ENCODE data around the gene IDNK. TPM values are rescaled to one million over a fixed set of nuclear protein-coding genes. Genes with fewer than 3 reads are reported as not detected.

Gene IDNK
- total RNA-seq, 2 experiments from 2014 or later = 8.2 to 9.0 TPM

- H3K4me3 Mint-ChIP-seq = no peak overlapping the region
- no peak for DNase-seq
- no peaks in the 10 kb centered on the region for H3K4me1 Mint-ChIP-seq
- H3K27me3 Mint-ChIP-seq = no peaks in the 10 kb centered on the region
- H3K9me3 Mint-ChIP-seq = no peaks in the 10 kb centered on the region
- no peak overlapping the region for H3K27ac Mint-ChIP-seq
- ChIA-PET CTCF (interaction anchor here (2.4 kb wide), 1 partner anchor 19 kb away, joined by 6 read pairs; no protein-coding TSS in a partner anchor), POLR2A (no interaction called here)
- H3K36me3 Mint-ChIP-seq (ENCODE audit: low read depth) = peaks cover 4% of the 10 kb centered on the region
Observed at GRCh38 chr9:83642793-83643192, 19.9 kb downstream of the IDNK start.

GRCh38 chr9:83646500-83647239, 23.7 kb downstream of the IDNK start:
- H3K27ac Mint-ChIP-seq = no peak overlapping the region
- peaks cover 10% of the 10 kb centered on the region for H3K36me3 Mint-ChIP-seq (ENCODE audit: low read depth)
- H3K4me3 Mint-ChIP-seq = no peak overlapping the region
- H3K27me3 Mint-ChIP-seq = no peaks in the 10 kb centered on the region
- POLR2A ChIA-PET = interaction anchor here (1.1 kb wide), 1 partner anchor 26 kb away, joined by 4 read pairs; no protein-coding TSS in a partner anchor
- H3K9me3 Mint-ChIP-seq = no peaks in the 10 kb centered on the region
- no peaks in the 10 kb centered on the region for H3K4me1 Mint-ChIP-seq
- CTCF ChIA-PET = interaction anchor here (7.5 kb wide), 1 partner anchor 26 kb away, joined by 60 read pairs; no protein-coding TSS in a partner anchor
- DNase-seq = no peak

- H3K36me3 Mint-ChIP-seq (ENCODE audit: low read depth) = peaks cover 27% of the 10 kb centered on the region
Observed at GRCh38 chr9:83649080-83649479, 26.1 kb downstream of the IDNK start.

GRCh38 chr9:83649515-83649914, 26.6 kb downstream of the IDNK start:
- H3K27ac Mint-ChIP-seq = no peak overlapping the region
- no peaks in the 10 kb centered on the region for H3K27me3 Mint-ChIP-seq
- POLR2A ChIA-PET = interaction anchor here (0.6 to 2.0 kb wide), 4 partner anchors 26 to 58 kb away, joined by 3 to 9 read pairs (median 6); partner anchors contain the start of genes IDNK and UBQLN1
- H3K36me3 Mint-ChIP-seq (ENCODE audit: low read depth) = peaks cover 32% of the 10 kb centered on the region
- DNase-seq = no peak
- peaks cover 5% of the 10 kb centered on the region for H3K4me1 Mint-ChIP-seq
- CTCF ChIA-PET = interaction anchor here (0.8 to 7.5 kb wide), 14 partner anchors 8 to 271 kb away, joined by 3 to 60 read pairs (median 4); partner anchors contain the start of genes IDNK and UBQLN1
- H3K4me3 Mint-ChIP-seq = no peak overlapping the region
- no peaks in the 10 kb centered on the region for H3K9me3 Mint-ChIP-seq

More at GRCh38 chr9:83649080-83649479, 26.1 kb downstream of the IDNK start:
- Mint-ChIP-seq H3K9me3 (no peaks in the 10 kb centered on the region), H3K27ac (no peak overlapping the region), H3K4me1 (peaks cover 5% of the 10 kb centered on the region), H3K4me3 (no peak overlapping the region), H3K27me3 (no peaks in the 10 kb centered on the region)
- CTCF ChIA-PET = interaction anchor here (0.5 to 7.5 kb wide), 14 partner anchors 8 to 272 kb away, joined by 3 to 60 read pairs (median 4); partner anchors contain the start of genes IDNK and UBQLN1
- POLR2A ChIA-PET = interaction anchor here (0.6 to 2.0 kb wide), 3 partner anchors 26 to 59 kb away, joined by 4 to 9 read pairs (median 7); partner anchors contain the start of genes IDNK and UBQLN1
- peak; percentile 75 for DNase-seq

- peaks cover 8% of the 10 kb centered on the region for H3K4me1 Mint-ChIP-seq
- H3K36me3 Mint-ChIP-seq (ENCODE audit: low read depth) = peaks cover 47% of the 10 kb centered on the region
- H3K4me3 Mint-ChIP-seq = no peak overlapping the region
- H3K9me3 Mint-ChIP-seq = no peaks in the 10 kb centered on the region
- ChIA-PET CTCF (interaction anchor here (0.7 to 7.5 kb wide), 5 partner anchors 10 to 318 kb away, joined by 3 to 60 read pairs (median 3); partner anchors contain the start of gene IDNK), POLR2A (no interaction called here)
- no peaks in the 10 kb centered on the region for H3K27me3 Mint-ChIP-seq
- DNase-seq = no peak
- H3K27ac Mint-ChIP-seq = no peak overlapping the region
Observed at GRCh38 chr9:83651558-83651957, 28.6 kb downstream of the IDNK start.

- no peaks in the 10 kb centered on the region for H3K9me3 Mint-ChIP-seq
- DNase-seq = no peak
- H3K27me3 Mint-ChIP-seq = no peaks in the 10 kb centered on the region
- CTCF ChIA-PET = interaction anchor here (7.5 kb wide), 1 partner anchor 32 kb away, joined by 60 read pairs; no protein-coding TSS in a partner anchor
- no peak overlapping the region for H3K4me3 Mint-ChIP-seq
- peaks cover 8% of the 10 kb centered on the region for H3K4me1 Mint-ChIP-seq
- POLR2A ChIA-PET = no interaction called here
- no peak overlapping the region for H3K27ac Mint-ChIP-seq
- peaks cover 47% of the 10 kb centered on the region for H3K36me3 Mint-ChIP-seq (ENCODE audit: low read depth)
Observed at GRCh38 chr9:83652433-83652832, 29.5 kb downstream of the IDNK start.

GRCh38 chr9:83655433-83655832, 32.5 kb downstream of the IDNK start:
- no peaks in the 10 kb centered on the region for H3K27me3 Mint-ChIP-seq
- CTCF ChIA-PET = no interaction called here
- no peak overlapping the region for H3K4me3 Mint-ChIP-seq

GRCh38 chr9:83656032-83656680, 33.2 kb downstream of the IDNK start:
- no peaks in the 10 kb centered on the region for H3K9me3 Mint-ChIP-seq
- H3K4me3 Mint-ChIP-seq = no peak overlapping the region
- no peak overlapping the region for H3K27ac Mint-ChIP-seq
- no peak for DNase-seq
- H3K4me1 Mint-ChIP-seq = peaks cover 8% of the 10 kb centered on the region
- peaks cover 54% of the 10 kb centered on the region for H3K36me3 Mint-ChIP-seq (ENCODE audit: low read depth)
- ChIA-PET POLR2A (no interaction called here), CTCF (no interaction called here)
- no peaks in the 10 kb centered on the region for H3K27me3 Mint-ChIP-seq

More at GRCh38 chr9:83655433-83655832, 32.5 kb downstream of the IDNK start:
- Mint-ChIP-seq H3K36me3 (ENCODE audit: low read depth) (peaks cover 56% of the 10 kb centered on the region), H3K27ac (no peak overlapping the region), H3K9me3 (no peaks in the 10 kb centered on the region), H3K4me1 (peaks cover 8% of the 10 kb centered on the region)
- POLR2A ChIA-PET = no interaction called here
- no peak for DNase-seq

GRCh38 chr9:83656952-83657351, 34.0 kb downstream of the IDNK start:
- ChIA-PET POLR2A (no interaction called here), CTCF (interaction anchor here (1.3 kb wide), 1 partner anchor 8 kb away, joined by 4 read pairs; no protein-coding TSS in a partner anchor)
- no peak for DNase-seq
- no peak overlapping the region for H3K4me3 Mint-ChIP-seq
- no peak overlapping the region for H3K27ac Mint-ChIP-seq
- H3K27me3 Mint-ChIP-seq = no peaks in the 10 kb centered on the region
- H3K4me1 Mint-ChIP-seq = peaks cover 8% of the 10 kb centered on the region
- H3K36me3 Mint-ChIP-seq (ENCODE audit: low read depth) = peaks cover 56% of the 10 kb centered on the region
- no peaks in the 10 kb centered on the region for H3K9me3 Mint-ChIP-seq

GRCh38 chr9:83662933-83663332, 40.0 kb downstream of the IDNK start:
- Mint-ChIP-seq H3K27ac (no peak overlapping the region), H3K4me3 (no peak overlapping the region), H3K4me1 (no peaks in the 10 kb centered on the region), H3K36me3 (ENCODE audit: low read depth) (peaks cover 61% of the 10 kb centered on the region), H3K9me3 (no peaks in the 10 kb centered on the region), H3K27me3 (no peaks in the 10 kb centered on the region)
- DNase-seq = no peak
- ChIA-PET POLR2A (interaction anchor here (1.1 kb wide), 1 partner anchor 37 kb away, joined by 3 read pairs; no protein-coding TSS in a partner anchor), CTCF (interaction anchor here (1.1 kb wide), 1 partner anchor 13 kb away, joined by 3 read pairs; no protein-coding TSS in a partner anchor)

- no peaks in the 10 kb centered on the region for H3K27me3 Mint-ChIP-seq
- no peaks in the 10 kb centered on the region for H3K9me3 Mint-ChIP-seq
- H3K36me3 Mint-ChIP-seq (ENCODE audit: low read depth) = peaks cover 59% of the 10 kb centered on the region
- no peak for DNase-seq
- no peaks in the 10 kb centered on the region for H3K4me1 Mint-ChIP-seq
- no peak overlapping the region for H3K4me3 Mint-ChIP-seq
- CTCF ChIA-PET = no interaction called here
- no peak overlapping the region for H3K27ac Mint-ChIP-seq
- POLR2A ChIA-PET = no interaction called here
Observed at GRCh38 chr9:83665580-83666200, 42.7 kb downstream of the IDNK start.

- no peak overlapping the region for H3K27ac Mint-ChIP-seq
- H3K27me3 Mint-ChIP-seq = no peaks in the 10 kb centered on the region
- H3K36me3 Mint-ChIP-seq (ENCODE audit: low read depth) = peaks cover 60% of the 10 kb centered on the region
- ChIA-PET CTCF (no interaction called here), POLR2A (interaction anchor here (0.8 kb wide), 1 partner anchor 46 kb away, joined by 3 read pairs; the partner anchor contains the start of gene IDNK)
- no peaks in the 10 kb centered on the region for H3K9me3 Mint-ChIP-seq
- H3K4me1 Mint-ChIP-seq = no peaks in the 10 kb centered on the region
- DNase-seq = no peak
- no peak overlapping the region for H3K4me3 Mint-ChIP-seq
Observed at GRCh38 chr9:83669067-83669466, 46.1 kb downstream of the IDNK start.

GRCh38 chr9:83670381-83670780, 47.4 kb downstream of the IDNK start:
- Mint-ChIP-seq H3K9me3 (no peaks in the 10 kb centered on the region), H3K4me1 (no peaks in the 10 kb centered on the region), H3K27ac (no peak overlapping the region), H3K36me3 (ENCODE audit: low read depth) (peaks cover 59% of the 10 kb centered on the region), H3K4me3 (no peak overlapping the region), H3K27me3 (no peaks in the 10 kb centered on the region)
- ChIA-PET POLR2A (no interaction called here), CTCF (no interaction called here)
- DNase-seq = no peak
